Measurements from ENCODE around the gene HAUS6. TPM values are rescaled to one million over a fixed set of nuclear protein-coding genes. Genes with fewer than 3 reads are reported as not detected.
"Not testable (repeated sequence)": the region's sequence is repeated elsewhere in the genome, so short reads cannot be mapped to it uniquely, and the experiment has no call there.

Gene HAUS6
- total RNA-seq, 2 donors from 2014 or later: 4.8 to 7.0 TPM

- DNase-seq (ENCODE audit: low spot score): no peak
- Histone ChIP-seq H3K4me1 (no peaks in the 10 kb centered on the region), H3K36me3 (no peaks in the 10 kb centered on the region), H3K9me3 (no peaks in the 10 kb centered on the region), H3K27me3 (no peaks in the 10 kb centered on the region), H3K27ac (no peak overlapping the region), H3K4me3 (no peak overlapping the region)
- no peak for TF ChIP-seq CTCF (IDR thresholded peaks at IDR 0.05)
These were observed 79.6 kb downstream of the HAUS6 start for GRCh38 chr9:19023078-19023477.

- H3K4me3 ChIP-seq: no peak overlapping the region
- no peaks in the 10 kb centered on the region for H3K9me3 ChIP-seq
- H3K27me3 ChIP-seq: no peaks in the 10 kb centered on the region
- no peaks in the 10 kb centered on the region for H3K36me3 ChIP-seq
- no peaks in the 10 kb centered on the region for H3K4me1 ChIP-seq
- DNase-seq (ENCODE audit: low spot score): no peak
- H3K27ac ChIP-seq: no peak overlapping the region
- no peak for TF ChIP-seq CTCF (IDR thresholded peaks at IDR 0.05)
These were observed 80.5 kb downstream of the HAUS6 start for GRCh38 chr9:19022206-19022605.

- not testable (repeated sequence) for H3K36me3 ChIP-seq; DNase-seq (ENCODE audit: low spot score)
These were observed 81.1 kb downstream of the HAUS6 start for GRCh38 chr9:19021649-19022048.

GRCh38 chr9:19020886-19021455, 81.7 kb downstream of the HAUS6 start:
- H3K27ac ChIP-seq: no peak overlapping the region
- no peaks in the 10 kb centered on the region for H3K4me1 ChIP-seq
- H3K27me3 ChIP-seq: no peaks in the 10 kb centered on the region
- no peak overlapping the region for H3K4me3 ChIP-seq
- H3K9me3 ChIP-seq: no peaks in the 10 kb centered on the region
- DNase-seq (ENCODE audit: low spot score): no peak
- no peaks in the 10 kb centered on the region for H3K36me3 ChIP-seq
- TF ChIP-seq CTCF (IDR thresholded peaks at IDR 0.05): no peak

More at GRCh38 chr9:19021649-19022048, 81.1 kb downstream of the HAUS6 start:
- H3K4me1 ChIP-seq, H3K27me3 ChIP-seq, H3K27ac ChIP-seq, H3K4me3 ChIP-seq, H3K9me3 ChIP-seq: not testable (repeated sequence)

GRCh38 chr9:19018201-19018600, 84.5 kb downstream of the HAUS6 start:
- H3K27ac ChIP-seq: no peak overlapping the region
- DNase-seq (ENCODE audit: low spot score): no peak
- no peaks in the 10 kb centered on the region for H3K4me1 ChIP-seq
- H3K4me3 ChIP-seq: no peak overlapping the region
- TF ChIP-seq CTCF (IDR thresholded peaks at IDR 0.05): no peak
- H3K27me3 ChIP-seq: no peaks in the 10 kb centered on the region
- no peaks in the 10 kb centered on the region for H3K36me3 ChIP-seq
- H3K9me3 ChIP-seq: no peaks in the 10 kb centered on the region

- no peak overlapping the region for H3K4me3 ChIP-seq
- no peaks in the 10 kb centered on the region for H3K4me1 ChIP-seq
- no peak overlapping the region for H3K27ac ChIP-seq
- no peak for DNase-seq (ENCODE audit: low spot score)
- H3K36me3 ChIP-seq: no peaks in the 10 kb centered on the region
- no peaks in the 10 kb centered on the region for H3K9me3 ChIP-seq
- TF ChIP-seq CTCF (IDR thresholded peaks at IDR 0.05): no peak
- no peaks in the 10 kb centered on the region for H3K27me3 ChIP-seq
These were observed 93.2 kb downstream of the HAUS6 start for GRCh38 chr9:19009391-19009965.

Other genes starting within 250 kb of the HAUS6 start
- gene SAXO1, start 69.7 kb downstream of the HAUS6 start, total RNA-seq: not detected
- 10 to 100 TPM; 59.1 to 67.0 TPM for gene RRAGA, start 53.5 kb downstream of the HAUS6 start, total RNA-seq
- 100 to 1,000 TPM; 132 to 520 TPM for gene PLIN2, start 24.6 kb upstream of the HAUS6 start, total RNA-seq
- 10 to 100 TPM; 53.7 to 55.4 TPM for gene DENND4C, start 127.8 kb upstream of the HAUS6 start, total RNA-seq